ENCODE results near the gene PLCB4. TPM values are rescaled to one million over a fixed set of nuclear protein-coding genes. Genes with fewer than 3 reads are reported as not detected.

Gene PLCB4
- total and polyA plus RNA-seq, 2 experiments from 2014 or later = 6.5 to 16.1 TPM

DNA sequence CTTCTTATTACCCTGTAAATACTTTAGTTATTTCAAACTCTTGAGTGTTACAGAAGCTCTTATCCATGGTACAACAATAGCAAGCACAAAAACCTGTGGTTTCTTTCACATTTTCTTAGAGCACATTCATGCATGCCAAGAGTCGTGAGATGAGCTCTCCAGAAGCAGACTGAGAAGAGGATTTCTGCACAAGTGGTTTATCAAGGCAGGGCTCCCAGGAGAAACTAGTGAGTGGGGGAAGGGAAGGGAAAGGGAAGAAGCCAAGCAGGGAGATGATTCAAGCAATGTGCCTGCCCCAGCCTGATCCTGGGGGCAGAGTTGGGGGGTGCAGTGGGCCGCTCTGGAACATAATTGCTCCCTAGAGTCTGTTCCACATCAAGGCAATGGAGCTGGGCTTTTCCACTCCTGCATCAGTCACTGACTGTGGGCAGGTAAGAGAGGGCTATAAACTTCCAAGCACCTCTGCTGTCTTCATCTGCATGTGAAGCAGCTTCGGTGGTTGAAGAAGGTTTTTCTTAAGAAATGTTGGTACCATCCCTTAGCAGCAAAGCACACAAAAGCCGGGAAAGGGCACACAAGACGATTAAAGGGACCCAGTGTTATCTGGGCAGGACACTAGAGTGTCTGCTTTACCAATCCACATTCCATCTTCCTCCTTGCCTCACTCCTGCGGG lies 152.1 kb downstream of the PLCB4 start:
- Histone ChIP-seq H3F3A (replicated peaks; ENCODE audit: low read depth) (no peaks in the 10 kb centered on the region), H3K36me3 (ENCODE audit: insufficient read depth) (no peaks in the 10 kb centered on the region), H3K79me2 (replicated peaks; ENCODE audit: insufficient read depth) (no peaks in the 10 kb centered on the region), H3K4me3 (no peak overlapping the region), H4K20me1 (replicated peaks; ENCODE audit: insufficient read depth) (no peaks in the 10 kb centered on the region), H3K27ac (ENCODE audit: low read depth) (no peak overlapping the region), H3K4me1 (ENCODE audit: insufficient read depth) (peaks cover 10% of the 10 kb centered on the region), H3K27me3 (ENCODE audit: insufficient read depth) (no peaks in the 10 kb centered on the region), H3K9me2 (ENCODE audit: insufficient read depth) (no peaks in the 10 kb centered on the region), H2AFZ (no peak overlapping the region), H3K4me2 (peak overlapping the region; percentile 1; the same call in 1 of the 2 replicates)
- ATAC-seq = peak; percentile 66
- no peaks in the 10 kb centered on the region for H3K36me3 Mint-ChIP-seq (ENCODE audit: low read depth)
- H3K27ac Mint-ChIP-seq = peak overlapping the region; percentile 14; the same call in 1 of the 2 replicates
- DNase-seq (ENCODE audit: low spot score) = peak; percentile 17
- no peak overlapping the region; the same call in 2 of the 3 replicates for H3K4me3 Mint-ChIP-seq
- no peaks in the 10 kb centered on the region for H3K9me3 Mint-ChIP-seq
- peaks cover 8% of the 10 kb centered on the region for H3K27me3 Mint-ChIP-seq (ENCODE audit: insufficient read depth, low read depth, poor library complexity)
- TF ChIP-seq EZH2 (IDR thresholded peaks at IDR 0.05; ENCODE audit: low read depth, unreplicated experiment) (no peak), EZH2phosphoT487 (IDR thresholded peaks at IDR 0.05; ENCODE audit: unreplicated experiment) (no peak), ZNF331 (CRISPR knock-in tag; IDR thresholded peaks at IDR 0.05; ENCODE audit: low read depth) (no peak), CREB1 (CRISPR knock-in tag; IDR thresholded peaks at IDR 0.05; ENCODE audit: low read depth) (no peak), POLR2AphosphoS5 (IDR thresholded peaks at IDR 0.05; ENCODE audit: low read depth) (no peak), ZNF462 (CRISPR knock-in tag; IDR thresholded peaks at IDR 0.05) (no peak), STAT1 (IDR thresholded peaks at IDR 0.05; ENCODE audit: unreplicated experiment) (no peak), ETS1 (IDR thresholded peaks at IDR 0.05) (no peak), JUNB (IDR thresholded peaks at IDR 0.05; ENCODE audit: unreplicated experiment) (no peak), REST (IDR thresholded peaks at IDR 0.05; ENCODE audit: unreplicated experiment) (no peak), ZNF114 (CRISPR knock-in tag; IDR thresholded peaks at IDR 0.05) (no peak), NANOG (IDR thresholded peaks at IDR 0.05; ENCODE audit: borderline replicate concordance) (no peak)
- TF ChIP-seq, protein P1, sequence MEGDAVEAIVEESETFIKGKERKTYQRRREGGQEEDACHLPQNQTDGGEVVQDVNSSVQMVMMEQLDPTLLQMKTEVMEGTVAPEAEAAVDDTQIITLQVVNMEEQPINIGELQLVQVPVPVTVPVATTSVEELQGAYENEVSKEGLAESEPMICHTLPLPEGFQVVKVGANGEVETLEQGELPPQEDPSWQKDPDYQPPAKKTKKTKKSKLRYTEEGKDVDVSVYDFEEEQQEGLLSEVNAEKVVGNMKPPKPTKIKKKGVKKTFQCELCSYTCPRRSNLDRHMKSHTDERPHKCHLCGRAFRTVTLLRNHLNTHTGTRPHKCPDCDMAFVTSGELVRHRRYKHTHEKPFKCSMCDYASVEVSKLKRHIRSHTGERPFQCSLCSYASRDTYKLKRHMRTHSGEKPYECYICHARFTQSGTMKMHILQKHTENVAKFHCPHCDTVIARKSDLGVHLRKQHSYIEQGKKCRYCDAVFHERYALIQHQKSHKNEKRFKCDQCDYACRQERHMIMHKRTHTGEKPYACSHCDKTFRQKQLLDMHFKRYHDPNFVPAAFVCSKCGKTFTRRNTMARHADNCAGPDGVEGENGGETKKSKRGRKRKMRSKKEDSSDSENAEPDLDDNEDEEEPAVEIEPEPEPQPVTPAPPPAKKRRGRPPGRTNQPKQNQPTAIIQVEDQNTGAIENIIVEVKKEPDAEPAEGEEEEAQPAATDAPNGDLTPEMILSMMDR (conservative IDR thresholded peaks at IDR 0.05; ENCODE audit: low read depth in 2 of 2) = no peak
- peaks cover 22% of the 10 kb centered on the region for H3K4me1 Mint-ChIP-seq

Data from GM23338 (cell line).